Type B pancreatic cell (in vitro differentiated cells): ENCODE results near the gene HAPSTR1. TPM values are rescaled to one million over a fixed set of nuclear protein-coding genes. Genes with fewer than 3 reads are reported as not detected.

ENCODE experiments used
- DNase-seq: peaks from one replicate; pipeline ENCODE4 v3.0.0; 2021; ENCODE audit warnings: mixed read lengths; ENCODE audit not compliant: unreplicated experiment; ENCODE audit errors: extremely low spot score
- H3K27ac Mint-ChIP-seq: 2 replicates; pipeline ENCODE4 v1.8.0; 2021; ENCODE audit warnings: mild to moderate bottlenecking, mixed read lengths
- H3K27me3 Mint-ChIP-seq: 2 replicates; pipeline ENCODE4 v1.8.0; 2021; ENCODE audit warnings: mixed read lengths
- H3K36me3 Mint-ChIP-seq: 2 replicates; pipeline ENCODE4 v1.8.0; 2021; ENCODE audit warnings: mixed read lengths
- H3K4me1 Mint-ChIP-seq: one replicate; pipeline ENCODE4 v1.8.0; 2021; ENCODE audit warnings: mixed read lengths; ENCODE audit not compliant: unreplicated experiment
- H3K4me3 Mint-ChIP-seq: 2 replicates; pipeline ENCODE4 v1.8.0; 2021; ENCODE audit warnings: mild to moderate bottlenecking, mixed read lengths
- H3K9me3 Mint-ChIP-seq: 2 replicates; pipeline ENCODE4 v1.8.0; 2021; ENCODE audit warnings: mixed read lengths
- total RNA-seq: library from RNA; stranded (reverse); gene quantifications from 2 replicates; pipeline ENCODE4 v1.2.1, GENCODE V29; 2021; ENCODE audit warnings: low replicate concordance
- TF ChIP-seq, protein P1 (sequence below): fragments of 200-600 bp; sonication (generic); conservative IDR thresholded peaks from 2 replicates; pipeline ENCODE4 v1.5.0; 2021; ENCODE audit warnings: antibody characterized with exemption, mild to moderate bottlenecking

HAPSTR1 gene
- total RNA-seq, 1 donor from 2014 or later = 66.2 TPM

DNA sequence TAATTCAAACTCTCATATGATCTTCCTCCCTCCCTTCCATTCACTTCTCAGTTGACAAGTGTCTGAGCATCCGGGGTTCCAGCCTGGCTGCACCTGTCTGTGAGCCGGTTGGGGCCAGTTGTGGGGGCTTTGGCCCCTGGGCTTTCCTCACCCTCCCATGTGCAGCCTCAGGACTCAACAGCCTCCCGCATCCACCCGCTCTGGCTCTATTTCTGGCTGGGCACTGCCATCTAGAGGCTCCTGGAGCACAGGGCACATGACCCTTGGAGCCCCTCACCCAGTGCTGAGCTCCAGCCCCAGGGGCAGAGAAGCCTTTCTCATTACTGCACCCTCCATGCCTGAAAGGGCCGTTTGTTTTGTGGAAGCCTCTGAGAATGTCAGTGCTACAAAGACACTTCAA lies 43.3 kb downstream of the HAPSTR1 start:
- TF ChIP-seq, protein P1, sequence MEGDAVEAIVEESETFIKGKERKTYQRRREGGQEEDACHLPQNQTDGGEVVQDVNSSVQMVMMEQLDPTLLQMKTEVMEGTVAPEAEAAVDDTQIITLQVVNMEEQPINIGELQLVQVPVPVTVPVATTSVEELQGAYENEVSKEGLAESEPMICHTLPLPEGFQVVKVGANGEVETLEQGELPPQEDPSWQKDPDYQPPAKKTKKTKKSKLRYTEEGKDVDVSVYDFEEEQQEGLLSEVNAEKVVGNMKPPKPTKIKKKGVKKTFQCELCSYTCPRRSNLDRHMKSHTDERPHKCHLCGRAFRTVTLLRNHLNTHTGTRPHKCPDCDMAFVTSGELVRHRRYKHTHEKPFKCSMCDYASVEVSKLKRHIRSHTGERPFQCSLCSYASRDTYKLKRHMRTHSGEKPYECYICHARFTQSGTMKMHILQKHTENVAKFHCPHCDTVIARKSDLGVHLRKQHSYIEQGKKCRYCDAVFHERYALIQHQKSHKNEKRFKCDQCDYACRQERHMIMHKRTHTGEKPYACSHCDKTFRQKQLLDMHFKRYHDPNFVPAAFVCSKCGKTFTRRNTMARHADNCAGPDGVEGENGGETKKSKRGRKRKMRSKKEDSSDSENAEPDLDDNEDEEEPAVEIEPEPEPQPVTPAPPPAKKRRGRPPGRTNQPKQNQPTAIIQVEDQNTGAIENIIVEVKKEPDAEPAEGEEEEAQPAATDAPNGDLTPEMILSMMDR = peak; percentile 74
- Mint-ChIP-seq H3K9me3 (no peaks in the 10 kb centered on the region), H3K4me3 (no peak overlapping the region), H3K27me3 (peaks cover 11% of the 10 kb centered on the region), H3K27ac (no peak overlapping the region), H3K36me3 (no peaks in the 10 kb centered on the region), H3K4me1 (peaks cover 11% of the 10 kb centered on the region)
- no peak for DNase-seq

DNA sequence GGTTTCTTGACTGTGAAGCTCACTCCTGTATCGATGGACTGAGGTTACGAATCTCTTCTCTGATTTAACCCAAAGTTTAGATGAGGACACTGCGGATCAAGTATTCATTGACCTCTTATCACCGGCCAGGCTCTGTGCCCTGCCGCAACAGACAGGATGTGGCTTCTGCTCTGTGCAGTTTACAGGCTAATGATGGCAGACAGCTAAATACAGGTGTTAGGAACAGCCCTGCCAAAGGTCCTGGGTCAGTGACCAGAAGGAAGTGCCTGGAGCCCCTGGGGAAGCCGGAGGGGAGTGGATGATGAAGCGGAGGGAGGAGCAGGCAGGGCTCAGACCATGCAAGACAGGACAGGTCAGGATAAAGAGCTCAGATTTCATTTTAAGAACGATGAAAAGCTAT lies 44.4 kb downstream of the HAPSTR1 start:
- no peaks in the 10 kb centered on the region for H3K36me3 Mint-ChIP-seq
- DNase-seq = no peak

DNA sequence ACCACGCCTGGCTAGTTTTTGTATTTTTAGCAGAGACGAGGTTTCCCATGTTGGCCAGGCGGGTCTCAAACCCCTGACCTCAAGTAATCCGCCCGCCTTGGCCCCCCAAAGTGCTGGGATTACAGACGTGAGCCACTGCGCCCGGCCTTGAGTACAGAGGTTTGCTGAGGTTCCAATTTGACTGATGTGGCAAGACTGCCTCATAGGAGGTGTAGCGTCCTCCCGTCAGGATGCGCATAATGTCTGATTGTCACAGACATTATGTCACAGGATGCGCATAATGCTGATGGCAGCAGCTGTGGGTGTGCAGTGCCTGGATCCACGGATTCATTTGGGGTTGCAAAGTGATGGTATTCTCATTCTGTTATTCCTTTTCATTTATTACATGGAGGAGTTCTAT lies 45.2 kb downstream of the HAPSTR1 start:
- Mint-ChIP-seq H3K4me3 (no peak overlapping the region), H3K4me1 (peaks cover 15% of the 10 kb centered on the region), H3K27me3 (peaks cover 14% of the 10 kb centered on the region), H3K9me3 (peaks cover 4% of the 10 kb centered on the region), H3K36me3 (no peaks in the 10 kb centered on the region), H3K27ac (no peak overlapping the region)
- DNase-seq = no peak
- TF ChIP-seq, protein P1 = no peak

More for the DNA sequence above, 44.4 kb downstream of the HAPSTR1 start:
- Mint-ChIP-seq H3K27ac (no peak overlapping the region), H3K4me3 (no peak overlapping the region), H3K4me1 (peaks cover 15% of the 10 kb centered on the region), H3K27me3 (peaks cover 14% of the 10 kb centered on the region), H3K9me3 (peaks cover 4% of the 10 kb centered on the region)
- TF ChIP-seq, protein P1 = no peak

DNA sequence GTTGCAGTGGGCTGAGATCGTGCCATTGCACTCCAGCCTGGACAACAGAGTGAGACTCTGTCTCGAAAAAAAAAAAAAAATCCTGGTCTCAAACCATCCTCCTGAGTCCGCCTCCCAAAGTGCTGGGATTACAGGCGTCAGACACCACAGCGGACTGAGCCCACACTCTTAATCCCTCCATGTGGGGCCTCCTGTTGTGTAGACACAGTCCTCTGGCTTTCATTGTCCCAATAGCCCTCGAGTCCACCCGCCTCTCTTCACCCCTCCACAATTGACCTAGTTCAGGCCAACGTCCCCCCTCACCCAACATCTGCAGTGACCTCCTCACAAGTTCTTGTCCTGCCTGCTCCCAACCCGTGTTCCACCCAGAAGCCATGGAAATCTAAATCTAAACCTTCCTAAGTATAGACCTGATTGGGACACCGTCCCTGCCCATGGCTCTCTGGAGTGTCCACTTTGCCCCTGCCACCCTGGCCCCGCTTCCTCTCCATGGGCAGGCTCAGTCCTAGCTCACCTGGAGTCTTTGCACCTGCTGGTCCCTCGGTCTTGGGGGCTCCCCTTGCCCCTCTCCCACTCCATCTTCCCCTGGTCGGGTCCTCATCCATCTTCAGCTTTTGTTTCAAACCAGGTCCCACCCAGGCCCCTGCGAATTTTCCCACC lies 46.7 kb downstream of the HAPSTR1 start:
- DNase-seq = no peak
- peaks cover 14% of the 10 kb centered on the region for H3K27me3 Mint-ChIP-seq
- H3K36me3 Mint-ChIP-seq = no peaks in the 10 kb centered on the region
- H3K27ac Mint-ChIP-seq = no peak overlapping the region
- peaks cover 4% of the 10 kb centered on the region for H3K9me3 Mint-ChIP-seq
- no peak overlapping the region for H3K4me3 Mint-ChIP-seq
- peaks cover 15% of the 10 kb centered on the region for H3K4me1 Mint-ChIP-seq
- TF ChIP-seq, protein P1 = no peak

DNA sequence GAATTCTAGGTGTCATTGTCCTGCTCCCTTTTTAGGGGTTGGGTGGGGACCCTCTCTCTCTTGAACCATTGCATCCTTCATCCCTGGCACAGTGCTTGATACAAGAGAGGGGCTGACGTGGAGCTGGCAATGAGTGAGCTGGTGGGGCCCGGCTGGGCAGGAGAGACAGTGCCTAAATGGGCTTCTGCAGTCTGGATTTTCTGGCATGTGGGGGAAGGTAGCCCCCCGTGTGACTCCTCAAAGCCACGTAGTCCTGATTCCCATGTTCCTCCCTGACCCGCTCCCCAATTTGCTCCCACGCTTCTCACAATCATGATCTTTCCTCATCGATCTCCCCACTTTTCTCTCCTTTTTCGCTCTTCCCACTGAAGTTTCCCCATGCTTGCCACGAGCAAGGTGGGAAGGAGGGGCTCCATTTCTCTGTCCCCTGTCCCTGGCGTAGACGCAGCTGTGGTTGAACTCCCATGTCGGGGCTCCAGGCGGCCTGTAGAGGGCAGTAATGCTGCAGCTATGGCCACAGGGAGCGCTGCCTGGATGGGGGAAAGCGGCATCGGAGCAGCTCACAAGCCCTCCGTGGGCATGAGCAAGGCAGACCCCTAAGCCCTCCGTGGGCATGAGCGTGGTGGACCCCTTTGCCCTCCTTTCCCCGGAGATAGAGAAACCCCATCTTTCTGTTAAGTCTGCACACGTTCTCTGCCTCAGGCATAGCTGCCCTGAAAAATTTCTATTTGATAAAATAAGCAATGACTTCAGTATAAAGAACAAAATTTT lies 47.5 kb downstream of the HAPSTR1 start:
- TF ChIP-seq, protein P1 = peak; percentile 95
- Mint-ChIP-seq H3K4me3 (no peak overlapping the region), H3K27ac (no peak overlapping the region), H3K4me1 (peaks cover 15% of the 10 kb centered on the region), H3K9me3 (peaks cover 4% of the 10 kb centered on the region), H3K36me3 (no peaks in the 10 kb centered on the region), H3K27me3 (peaks cover 14% of the 10 kb centered on the region)
- peak; percentile 78 for DNase-seq
